Measurements from ENCODE around the gene CACHD1. TPM values are rescaled to one million over a fixed set of nuclear protein-coding genes. Genes with fewer than 3 reads are reported as not detected.

CACHD1 gene
- polyA plus RNA-seq, 4 donors, result 0.81 to 12.5 (median 2.3) TPM

DNA sequence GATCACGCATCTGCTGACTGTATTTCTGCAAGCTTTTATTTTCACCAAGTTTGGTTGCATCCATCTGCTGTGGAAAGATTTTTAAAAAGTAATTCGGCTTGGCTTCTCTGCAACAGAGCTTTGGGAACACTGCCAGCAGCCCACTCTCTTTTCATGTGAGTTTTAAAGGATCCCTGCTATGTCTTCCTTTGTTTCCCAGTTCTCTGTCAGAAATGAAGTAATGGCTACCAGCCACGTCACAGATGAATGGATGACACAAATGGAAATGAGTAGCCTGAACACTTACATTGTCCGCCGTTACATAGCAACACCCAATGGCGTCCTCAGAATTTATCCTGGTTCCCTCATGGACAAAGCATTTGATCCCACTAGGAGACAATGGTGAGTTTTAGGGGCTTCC, 194.4 kb downstream of the CACHD1 start:
- Histone ChIP-seq H3K4me1 (ENCODE audit: control insufficient read depth in 3 of 3, insufficient read depth in 2 of 3, low read depth in 1 of 3, low read length in 2 of 3) (no peaks in the 10 kb centered on the region), H3K27me3 (ENCODE audit: control insufficient read depth in 3 of 3, insufficient read depth in 3 of 3, low read length in 3 of 3) (no peaks in the 10 kb centered on the region), H3K9me3 (ENCODE audit: control insufficient read depth in 2 of 2, insufficient read depth in 1 of 2, low read depth in 1 of 2, low read length in 1 of 2) (no peaks in the 10 kb centered on the region), H3K4me3 (ENCODE audit: low read depth in 1 of 3, low read length in 3 of 3) (no peak overlapping the region), H3K36me3 (ENCODE audit: control insufficient read depth in 3 of 3, insufficient read depth in 2 of 3, low read depth in 1 of 3, low read length in 3 of 3) (peaks cover 0 to 19% (median 0%) of the 10 kb centered on the region in 3 donors), H3K27ac (ENCODE audit: low read depth in 1 of 3, low read length in 2 of 3) (no peak overlapping the region)
- 88 to 96% (median 94%) methylated on average over 6 of the region's 6 CpGs for WGBS, 3 donors
- no peak for DNase-seq
- FAIRE-seq, result no peak

DNA sequence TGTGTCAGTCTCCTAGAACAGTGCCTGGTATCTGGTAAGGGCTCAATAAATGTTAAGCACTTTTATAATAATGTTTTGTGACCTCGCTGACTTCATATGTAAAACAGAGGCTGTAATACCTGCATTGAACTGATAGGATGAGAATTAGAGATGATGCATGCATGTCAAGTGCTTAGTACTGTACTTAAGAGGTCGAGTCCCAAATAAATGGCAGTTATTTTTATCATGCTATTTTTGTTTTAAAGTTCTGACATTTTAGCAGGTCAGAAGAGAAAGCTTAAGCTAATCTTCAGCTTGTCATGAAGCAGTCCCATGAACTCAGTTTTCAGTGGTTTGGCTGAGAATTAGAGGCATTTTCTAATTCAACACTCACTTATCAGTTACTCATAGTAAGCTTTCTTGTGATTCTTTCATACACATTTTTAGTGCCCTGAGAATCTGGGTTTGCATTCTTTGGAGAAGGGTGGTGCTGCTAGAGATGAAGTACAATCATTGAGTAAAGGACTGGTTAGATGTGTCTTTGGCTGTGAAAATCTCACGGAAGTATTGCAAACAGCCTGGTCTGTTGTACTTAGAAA, 199.3 kb downstream of the CACHD1 start:
- Histone ChIP-seq H3K27ac (ENCODE audit: low read depth in 1 of 3, low read length in 2 of 3) (no peak overlapping the region), H3K9me3 (ENCODE audit: control insufficient read depth in 2 of 2, insufficient read depth in 1 of 2, low read depth in 1 of 2, low read length in 1 of 2) (no peaks in the 10 kb centered on the region), H3K27me3 (ENCODE audit: control insufficient read depth in 3 of 3, insufficient read depth in 3 of 3, low read length in 3 of 3) (no peaks in the 10 kb centered on the region), H3K36me3 (ENCODE audit: control insufficient read depth in 3 of 3, insufficient read depth in 2 of 3, low read depth in 1 of 3, low read length in 3 of 3) (peaks cover 0 to 7% (median 0%) of the 10 kb centered on the region in 3 donors), H3K4me1 (ENCODE audit: control insufficient read depth in 3 of 3, insufficient read depth in 2 of 3, low read depth in 1 of 3, low read length in 2 of 3) (no peaks in the 10 kb centered on the region), H3K4me3 (ENCODE audit: low read depth in 1 of 3, low read length in 3 of 3) (no peak overlapping the region)
- no peak for DNase-seq
- 77 to 90% (median 81%) methylated on average over 3 of the region's 3 CpGs for WGBS, 3 donors
- FAIRE-seq, result no peak

DNA sequence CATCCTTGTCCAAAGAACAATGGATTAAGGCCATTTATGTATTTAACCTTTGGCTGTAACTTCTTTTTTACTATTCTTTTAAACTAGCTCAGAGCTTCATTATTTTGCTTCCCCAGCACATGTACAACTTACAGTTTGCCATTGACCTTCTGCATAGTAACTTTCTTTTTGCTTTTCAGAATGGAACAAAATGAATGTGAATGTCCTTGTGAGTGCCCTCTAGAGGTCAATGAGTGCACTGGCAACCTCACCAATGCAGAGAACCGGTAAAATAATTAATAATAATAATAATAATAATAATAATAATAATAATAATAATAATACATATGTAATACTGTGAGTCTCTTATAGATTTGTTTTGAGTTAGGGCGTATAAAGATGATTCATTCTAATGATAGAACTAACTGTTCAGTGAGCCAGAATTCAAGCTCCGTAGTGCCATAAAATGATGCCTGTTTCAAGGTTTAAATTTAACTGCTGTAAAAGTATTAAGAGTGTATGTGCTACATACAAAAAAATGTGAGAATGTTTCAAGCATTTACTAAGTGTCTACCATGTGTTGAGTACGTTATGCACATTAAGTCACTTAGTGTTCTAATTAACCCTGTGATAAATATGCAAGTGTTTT, 205.9 kb downstream of the CACHD1 start:
- DNase-seq, result peak; percentile 21 to 32
- FAIRE-seq, result no peak
- H3K27ac ChIP-seq (ENCODE audit: low read depth in 1 of 3, low read length in 2 of 3), result no peak overlapping the region
- H3K4me1 ChIP-seq (ENCODE audit: control insufficient read depth in 3 of 3, insufficient read depth in 2 of 3, low read depth in 1 of 3, low read length in 2 of 3), result no peaks in the 10 kb centered on the region
- no peak overlapping the region for H3K4me3 ChIP-seq (ENCODE audit: low read depth in 1 of 3, low read length in 3 of 3)
- H3K36me3 ChIP-seq (ENCODE audit: control insufficient read depth in 3 of 3, insufficient read depth in 2 of 3, low read depth in 1 of 3, low read length in 3 of 3), result peaks cover 0 to 26% (median 5%) of the 10 kb centered on the region in 3 donors
- WGBS, 3 donors, result 61 to 67% (median 65%) methylated on average over 4 of the region's 4 CpGs
- no peaks in the 10 kb centered on the region for H3K9me3 ChIP-seq (ENCODE audit: control insufficient read depth in 2 of 2, insufficient read depth in 1 of 2, low read depth in 1 of 2, low read length in 1 of 2)
- H3K27me3 ChIP-seq (ENCODE audit: control insufficient read depth in 3 of 3, insufficient read depth in 3 of 3, low read length in 3 of 3), result no peaks in the 10 kb centered on the region

DNA sequence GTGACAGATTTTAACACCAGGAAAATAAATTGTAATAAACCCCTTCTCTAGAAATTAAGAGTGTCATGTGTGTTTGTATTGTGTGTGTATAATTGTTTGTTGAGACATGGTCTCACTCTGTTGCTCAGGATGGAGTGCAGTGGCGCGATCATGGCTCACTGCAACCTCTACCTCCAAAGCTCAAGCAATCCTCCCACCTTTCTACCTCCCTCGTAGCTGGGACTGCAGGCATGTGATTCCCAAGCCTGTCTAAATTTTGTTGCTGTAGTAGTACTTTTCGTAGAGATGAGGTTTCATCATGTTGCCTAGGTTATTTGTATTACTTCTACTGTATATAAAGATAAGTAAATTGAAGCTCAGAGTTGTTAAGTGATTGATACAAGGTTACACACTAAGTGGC, 206.5 kb downstream of the CACHD1 start:
- Histone ChIP-seq H3K4me1 (ENCODE audit: control insufficient read depth in 3 of 3, insufficient read depth in 2 of 3, low read depth in 1 of 3, low read length in 2 of 3) (no peaks in the 10 kb centered on the region), H3K36me3 (ENCODE audit: control insufficient read depth in 3 of 3, insufficient read depth in 2 of 3, low read depth in 1 of 3, low read length in 3 of 3) (peaks cover 0 to 26% (median 5%) of the 10 kb centered on the region in 3 donors), H3K9me3 (ENCODE audit: control insufficient read depth in 2 of 2, insufficient read depth in 1 of 2, low read depth in 1 of 2, low read length in 1 of 2) (no peaks in the 10 kb centered on the region), H3K27ac (ENCODE audit: low read depth in 1 of 3, low read length in 2 of 3) (no peak overlapping the region), H3K4me3 (ENCODE audit: low read depth in 1 of 3, low read length in 3 of 3) (no peak overlapping the region), H3K27me3 (ENCODE audit: control insufficient read depth in 3 of 3, insufficient read depth in 3 of 3, low read length in 3 of 3) (no peaks in the 10 kb centered on the region)
- FAIRE-seq, result no peak
- no peak for DNase-seq
- WGBS, 3 donors, result 89 to 90% (median 89%) methylated on average over 4 of the region's 4 CpGs

DNA sequence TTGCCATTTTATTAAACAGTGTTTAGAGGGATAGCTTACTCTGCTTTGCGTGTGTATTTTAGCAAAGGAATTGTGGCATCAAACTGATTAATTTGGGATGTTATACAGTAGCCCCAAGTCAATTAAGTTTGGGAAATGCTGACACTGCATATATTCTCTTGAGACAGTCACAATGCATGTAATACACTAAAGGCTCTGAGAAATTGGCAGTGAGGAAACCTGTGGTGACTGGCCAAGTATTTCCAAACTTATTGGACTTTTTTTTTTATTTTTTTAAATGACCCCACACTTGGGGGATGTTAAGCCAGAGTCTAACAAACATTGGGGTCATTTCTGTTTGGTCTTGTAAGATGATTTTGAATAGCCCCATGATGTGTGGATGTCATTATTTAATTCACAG, 207.6 kb downstream of the CACHD1 start:
- Histone ChIP-seq H3K36me3 (ENCODE audit: control insufficient read depth in 3 of 3, insufficient read depth in 2 of 3, low read depth in 1 of 3, low read length in 3 of 3) (peaks cover 0 to 32% (median 5%) of the 10 kb centered on the region in 3 donors), H3K4me1 (ENCODE audit: control insufficient read depth in 3 of 3, insufficient read depth in 2 of 3, low read depth in 1 of 3, low read length in 2 of 3) (no peaks in the 10 kb centered on the region), H3K27ac (ENCODE audit: low read depth in 1 of 3, low read length in 2 of 3) (no peak overlapping the region), H3K4me3 (ENCODE audit: low read depth in 1 of 3, low read length in 3 of 3) (no peak overlapping the region), H3K27me3 (ENCODE audit: control insufficient read depth in 3 of 3, insufficient read depth in 3 of 3, low read length in 3 of 3) (no peaks in the 10 kb centered on the region), H3K9me3 (ENCODE audit: control insufficient read depth in 2 of 2, insufficient read depth in 1 of 2, low read depth in 1 of 2, low read length in 1 of 2) (no peaks in the 10 kb centered on the region)
- 85 to 92% (median 86%) methylated on average over 1 of the region's 1 CpG for WGBS, 3 donors
- FAIRE-seq (no peak), DNase-seq (no peak)

DNA sequence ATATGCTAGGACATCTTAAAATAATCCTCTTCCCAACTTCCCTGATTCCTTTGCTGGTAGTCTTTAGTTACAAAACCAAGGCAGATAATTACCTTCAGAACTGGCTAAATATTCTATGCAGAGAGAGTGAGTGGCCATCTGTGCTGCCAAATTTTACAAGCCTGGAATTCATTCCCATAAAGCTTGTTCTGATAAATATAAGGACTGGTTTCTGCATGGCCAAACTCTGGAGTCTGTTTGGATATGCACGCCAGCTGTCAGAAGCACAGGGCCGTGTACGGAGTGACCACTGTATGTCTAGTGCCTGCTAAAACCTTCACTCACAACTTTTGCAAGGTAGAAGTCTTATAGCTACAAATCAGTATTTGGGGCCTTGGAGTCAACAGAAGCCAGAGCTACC, 208.4 kb downstream of the CACHD1 start:
- H3K27me3 ChIP-seq (ENCODE audit: control insufficient read depth in 3 of 3, insufficient read depth in 3 of 3, low read length in 3 of 3), result no peaks in the 10 kb centered on the region
- DNase-seq (no peak), FAIRE-seq (no peak)
- H3K4me3 ChIP-seq (ENCODE audit: low read depth in 1 of 3, low read length in 3 of 3), result no peak overlapping the region
- H3K9me3 ChIP-seq (ENCODE audit: control insufficient read depth in 2 of 2, insufficient read depth in 1 of 2, low read depth in 1 of 2, low read length in 1 of 2), result no peaks in the 10 kb centered on the region
- H3K36me3 ChIP-seq (ENCODE audit: control insufficient read depth in 3 of 3, insufficient read depth in 2 of 3, low read depth in 1 of 3, low read length in 3 of 3), result peaks cover 0 to 33% (median 5%) of the 10 kb centered on the region in 3 donors
- WGBS, 3 donors, result 78 to 97% (median 90%) methylated on average over 3 of the region's 3 CpGs
- H3K27ac ChIP-seq (ENCODE audit: low read depth in 1 of 3, low read length in 2 of 3), result no peak overlapping the region
- no peaks in the 10 kb centered on the region for H3K4me1 ChIP-seq (ENCODE audit: control insufficient read depth in 3 of 3, insufficient read depth in 2 of 3, low read depth in 1 of 3, low read length in 2 of 3)

DNA sequence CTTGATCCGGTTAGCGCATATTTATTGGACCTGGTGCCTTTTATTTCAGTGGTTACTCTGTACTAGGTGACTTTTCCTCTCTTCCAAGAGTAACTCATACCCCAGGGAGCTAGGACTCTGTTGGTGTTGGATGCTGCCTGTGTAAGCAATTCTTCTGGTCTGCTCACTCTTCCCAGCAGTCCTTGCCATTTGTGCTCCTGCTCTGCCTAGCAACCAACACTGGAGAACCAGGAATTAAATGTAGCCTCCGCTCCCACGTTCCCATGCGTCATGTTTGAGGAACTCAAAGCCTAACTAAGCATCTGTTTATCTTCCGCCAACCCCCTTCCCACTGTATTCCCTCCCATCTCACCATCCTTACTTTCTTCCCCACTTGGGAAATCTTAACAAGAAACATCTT, 209.2 kb downstream of the CACHD1 start:
- Histone ChIP-seq H3K27ac (ENCODE audit: low read depth in 1 of 3, low read length in 2 of 3) (no peak overlapping the region), H3K9me3 (ENCODE audit: control insufficient read depth in 2 of 2, insufficient read depth in 1 of 2, low read depth in 1 of 2, low read length in 1 of 2) (no peaks in the 10 kb centered on the region), H3K27me3 (ENCODE audit: control insufficient read depth in 3 of 3, insufficient read depth in 3 of 3, low read length in 3 of 3) (no peaks in the 10 kb centered on the region), H3K36me3 (ENCODE audit: control insufficient read depth in 3 of 3, insufficient read depth in 2 of 3, low read depth in 1 of 3, low read length in 3 of 3) (peaks cover 0 to 33% (median 5%) of the 10 kb centered on the region in 3 donors), H3K4me1 (ENCODE audit: control insufficient read depth in 3 of 3, insufficient read depth in 2 of 3, low read depth in 1 of 3, low read length in 2 of 3) (no peaks in the 10 kb centered on the region), H3K4me3 (ENCODE audit: low read depth in 1 of 3, low read length in 3 of 3) (no peak overlapping the region)
- DNase-seq (no peak), FAIRE-seq (no peak)
- 95 to 97% (median 96%) methylated on average over 6 of the region's 6 CpGs for WGBS, 3 donors

DNA sequence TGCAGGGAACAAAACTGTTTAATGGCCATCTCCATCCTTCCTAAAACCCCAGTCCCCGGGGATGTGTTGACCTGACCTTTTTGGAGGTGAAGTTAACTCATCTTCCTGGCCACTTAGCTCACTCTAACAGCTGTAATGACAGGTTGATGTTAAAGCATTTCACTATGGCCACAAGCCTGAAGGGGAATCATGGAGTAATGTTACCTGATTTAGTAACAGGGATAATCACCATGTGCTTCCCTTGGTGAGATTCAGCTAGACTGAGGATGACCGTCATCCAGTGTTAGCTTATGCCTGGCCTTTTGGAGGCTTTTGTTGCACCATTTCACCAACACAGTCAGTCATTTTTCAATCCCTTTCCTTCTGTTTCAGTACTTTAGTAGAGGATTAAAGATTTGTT, 210.7 kb downstream of the CACHD1 start:
- no peak overlapping the region for H3K27ac ChIP-seq (ENCODE audit: low read depth in 1 of 3, low read length in 2 of 3)
- 87 to 92% (median 91%) methylated on average over 2 of the region's 2 CpGs for WGBS, 3 donors

More for the DNA sequence above, 210.7 kb downstream of the CACHD1 start:
- FAIRE-seq (no peak), DNase-seq (no peak)
- peaks cover 0 to 36% (median 5%) of the 10 kb centered on the region in 3 donors for H3K36me3 ChIP-seq (ENCODE audit: control insufficient read depth in 3 of 3, insufficient read depth in 2 of 3, low read depth in 1 of 3, low read length in 3 of 3)
- peaks cover 0 to 3% (median 0%) of the 10 kb centered on the region in 3 donors for H3K4me1 ChIP-seq (ENCODE audit: control insufficient read depth in 3 of 3, insufficient read depth in 2 of 3, low read depth in 1 of 3, low read length in 2 of 3)
- no peak overlapping the region for H3K4me3 ChIP-seq (ENCODE audit: low read depth in 1 of 3, low read length in 3 of 3)
- H3K9me3 ChIP-seq (ENCODE audit: control insufficient read depth in 2 of 2, insufficient read depth in 1 of 2, low read depth in 1 of 2, low read length in 1 of 2), result no peaks in the 10 kb centered on the region
- H3K27me3 ChIP-seq (ENCODE audit: control insufficient read depth in 3 of 3, insufficient read depth in 3 of 3, low read length in 3 of 3), result no peaks in the 10 kb centered on the region

Data from small intestine (tissue), 7 donors.